Stomach smooth muscle (tissue), 2 donors: ENCODE data around the gene LYPD6B.

Experiments
- H3K27ac ChIP-seq: one replicate; pipeline ENCODE4 v1.7.0; 2013; ENCODE audit warnings: mild to moderate bottlenecking, low read length, inconsistent platforms
- H3K27me3 ChIP-seq, 2 donors: one replicate each; pipeline ENCODE4 v1.7.0; 2013; ENCODE audit warnings: low read length in 2 of 2; ENCODE audit not compliant: insufficient read depth in 2 of 2, control insufficient read depth in 1 of 2
- H3K36me3 ChIP-seq, 2 donors: one replicate each; pipeline ENCODE4 v1.7.0; 2013; ENCODE audit warnings: low read length in 2 of 2; ENCODE audit not compliant: control insufficient read depth in 2 of 2, insufficient read depth in 2 of 2
- H3K4me1 ChIP-seq: one replicate; pipeline ENCODE4 v1.7.0; 2013; ENCODE audit warnings: low read length; ENCODE audit not compliant: control insufficient read depth, insufficient read depth
- H3K4me3 ChIP-seq, 2 donors: one replicate each; pipeline ENCODE4 v1.7.0; 2013; ENCODE audit warnings: low read length in 2 of 2
- H3K9ac ChIP-seq, 2 donors: one replicate each; pipeline ENCODE4 v1.7.0; 2013; ENCODE audit warnings: low read length in 2 of 2, mild to moderate bottlenecking in 1 of 2
- H3K9me3 ChIP-seq, 2 donors: one replicate each; pipeline ENCODE4 v1.7.0; 2013; ENCODE audit warnings: low read length in 2 of 2; ENCODE audit not compliant: control insufficient read depth in 2 of 2
- donor health status: healthy.
- donor health status: Pancreatic carcinoma.

The LYPD6B gene

DNA sequence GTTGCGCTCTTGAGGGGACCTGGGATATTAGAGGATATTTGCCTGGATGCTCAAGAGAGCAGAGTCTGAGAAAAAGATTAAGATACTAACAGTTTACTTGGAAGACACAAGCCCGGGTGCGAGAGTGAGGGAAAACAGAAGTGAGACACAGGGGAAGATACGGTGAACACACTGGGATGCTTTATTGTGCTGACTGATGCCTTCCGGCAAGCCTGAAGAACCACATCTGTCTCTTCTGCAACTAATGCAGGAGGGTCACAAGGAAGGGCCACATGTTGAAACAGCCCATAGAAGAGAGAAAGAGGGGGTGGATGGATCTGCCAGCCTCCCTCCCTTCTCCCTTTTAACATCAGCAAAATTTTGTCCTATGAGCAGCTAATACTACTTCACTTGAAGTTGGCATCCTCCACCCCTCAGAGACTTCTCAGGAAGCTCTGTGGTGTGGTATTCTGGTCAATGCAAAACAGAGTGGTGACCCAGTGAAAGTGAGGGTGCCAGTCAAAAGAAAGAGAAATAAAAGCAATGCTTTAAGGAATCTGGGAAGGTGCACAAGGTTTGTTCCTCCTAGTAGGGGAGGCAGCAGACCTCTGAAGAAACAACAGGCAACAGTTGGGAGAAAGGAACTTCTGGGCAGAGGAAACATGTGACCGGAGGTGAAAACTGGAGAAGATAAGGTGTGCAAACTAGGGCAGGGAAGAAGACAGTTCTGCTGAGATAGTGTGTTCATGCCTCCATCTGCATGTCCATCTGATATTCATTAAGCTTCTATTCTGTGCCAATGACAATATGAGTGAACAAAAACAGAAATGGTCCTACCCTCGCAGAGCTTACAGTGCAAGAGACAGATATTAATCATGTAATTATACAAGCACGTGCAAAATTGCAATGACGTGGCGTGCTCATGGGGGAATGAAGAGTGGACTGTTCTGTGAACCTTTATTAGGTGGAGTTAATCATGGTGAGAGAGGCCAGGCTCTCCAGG, 107.1 kb downstream of the LYPD6B start:
- no peaks in the 10 kb centered on the region for H3K4me1 ChIP-seq
- H3K27me3 ChIP-seq = no peaks in the 10 kb centered on the region
- no peak overlapping the region for H3K27ac ChIP-seq
- no peaks in the 10 kb centered on the region for H3K9me3 ChIP-seq
- H3K4me3 ChIP-seq = no peak overlapping the region
- no peak overlapping the region for H3K9ac ChIP-seq
- no peaks in the 10 kb centered on the region for H3K36me3 ChIP-seq

- Histone ChIP-seq H3K9ac (no peak overlapping the region), H3K27me3 (no peaks in the 10 kb centered on the region), H3K36me3 (no peaks in the 10 kb centered on the region), H3K4me3 (no peak overlapping the region), H3K9me3 (no peaks in the 10 kb centered on the region), H3K4me1 (no peaks in the 10 kb centered on the region), H3K27ac (no peak overlapping the region)
Observed at GRCh38 chr2:149146876-149147275, 108.4 kb downstream of the LYPD6B start.

DNA sequence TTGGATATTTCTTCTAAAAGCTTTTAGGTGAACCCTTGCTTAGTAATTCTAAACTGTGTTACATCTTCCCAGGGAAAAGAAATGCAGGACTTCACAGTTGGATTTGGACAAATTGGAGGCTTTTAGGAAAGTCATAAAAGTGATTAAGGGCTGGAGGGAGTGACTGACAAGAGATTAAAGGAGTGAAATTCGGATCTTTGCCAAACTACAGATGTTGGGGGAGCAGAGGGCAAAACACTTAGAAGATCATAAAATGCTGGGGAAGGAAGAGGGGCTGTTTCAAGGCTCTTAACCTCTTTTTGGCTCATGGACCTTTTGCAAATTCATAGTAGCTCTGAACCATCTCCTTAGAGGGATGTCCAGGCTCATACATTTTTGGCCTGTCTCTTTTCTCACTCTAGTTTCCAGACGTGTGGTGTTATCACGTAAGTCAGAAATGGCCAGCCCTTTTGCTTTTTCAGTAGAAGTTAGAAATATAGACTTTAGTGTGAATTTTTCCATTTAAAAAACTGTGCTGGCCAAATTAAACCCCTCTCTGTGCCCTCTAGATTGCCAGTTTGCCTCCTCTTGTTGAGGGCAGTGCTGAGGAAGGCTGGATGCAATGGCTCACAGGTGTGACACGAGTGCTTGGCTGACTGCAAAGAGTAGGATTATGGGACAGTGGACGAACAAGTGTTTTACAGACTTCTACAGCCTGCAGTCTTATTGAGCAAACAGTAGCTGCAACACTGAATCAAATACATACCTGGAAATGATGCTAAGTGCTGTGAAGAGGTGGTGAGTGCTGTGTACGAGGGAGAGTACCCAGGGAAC, 109.9 kb downstream of the LYPD6B start:
- Histone ChIP-seq H3K4me3 (no peak overlapping the region), H3K4me1 (no peaks in the 10 kb centered on the region), H3K27ac (no peak overlapping the region), H3K27me3 (no peaks in the 10 kb centered on the region), H3K36me3 (no peaks in the 10 kb centered on the region), H3K9ac (no peak overlapping the region), H3K9me3 (no peaks in the 10 kb centered on the region)

DNA sequence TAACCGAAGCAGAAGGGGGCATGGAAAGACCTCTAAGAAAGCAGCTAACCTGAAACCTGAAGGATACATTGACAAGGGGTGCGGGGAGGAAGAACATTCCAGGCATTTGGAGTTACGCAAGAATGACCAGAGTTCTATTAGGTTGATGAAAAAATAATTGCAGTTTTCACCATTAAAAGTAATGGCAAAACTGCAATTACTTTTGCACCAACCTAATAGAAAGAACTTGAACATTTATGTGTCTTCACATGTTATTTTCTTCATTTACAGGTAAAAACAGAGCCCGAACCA, 110.5 kb downstream of the LYPD6B start:
- no peak overlapping the region for H3K4me3 ChIP-seq
- no peaks in the 10 kb centered on the region for H3K36me3 ChIP-seq
- no peaks in the 10 kb centered on the region for H3K9me3 ChIP-seq
- no peak overlapping the region for H3K27ac ChIP-seq
- no peak overlapping the region for H3K9ac ChIP-seq
- no peaks in the 10 kb centered on the region for H3K4me1 ChIP-seq
- H3K27me3 ChIP-seq = no peaks in the 10 kb centered on the region

- Histone ChIP-seq H3K4me3 (no peak overlapping the region), H3K9ac (no peak overlapping the region), H3K27me3 (no peaks in the 10 kb centered on the region), H3K27ac (no peak overlapping the region), H3K9me3 (no peaks in the 10 kb centered on the region), H3K36me3 (no peaks in the 10 kb centered on the region), H3K4me1 (no peaks in the 10 kb centered on the region)
Observed at GRCh38 chr2:149152469-149152953, 114.0 kb downstream of the LYPD6B start.

DNA sequence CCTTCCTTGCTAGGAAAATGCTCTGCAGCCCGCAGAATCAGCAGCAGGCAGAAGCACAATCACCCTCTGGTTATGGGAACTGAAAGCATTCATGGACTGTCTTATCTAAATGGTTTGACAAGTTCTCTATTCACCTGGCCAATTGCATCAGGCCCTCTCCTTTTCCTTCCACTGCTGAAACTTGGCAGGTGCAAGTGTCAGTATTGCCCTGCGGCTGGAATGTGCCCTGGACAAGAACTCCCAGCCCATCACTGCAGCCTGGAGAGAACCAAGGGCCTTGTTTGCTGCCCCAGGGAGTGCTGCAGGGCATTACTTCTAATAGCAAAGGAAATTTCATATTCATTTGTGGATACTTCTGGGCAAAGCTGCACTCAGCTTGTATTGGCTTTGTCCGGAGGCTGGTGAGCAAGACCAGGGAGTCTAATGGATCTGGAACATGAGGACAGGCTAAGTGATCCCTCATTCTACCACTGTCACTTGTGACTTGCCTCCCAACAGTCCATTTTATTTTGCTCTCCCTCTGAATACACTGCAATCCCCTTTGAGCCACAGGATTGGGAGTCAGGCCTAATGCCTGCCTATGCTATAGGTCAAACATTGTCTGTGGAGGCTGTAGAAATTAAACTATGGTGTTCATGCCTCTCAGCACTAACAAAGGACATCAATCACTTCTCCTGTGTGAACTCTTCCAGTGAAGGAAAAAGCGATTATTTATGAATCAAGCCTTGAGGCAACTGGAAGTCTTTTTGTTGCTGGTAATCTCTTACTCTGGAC, 116.9 kb downstream of the LYPD6B start:
- Histone ChIP-seq H3K4me1 (no peaks in the 10 kb centered on the region), H3K9ac (no peak overlapping the region), H3K27me3 (no peaks in the 10 kb centered on the region), H3K9me3 (no peaks in the 10 kb centered on the region), H3K4me3 (no peak overlapping the region), H3K27ac (no peak overlapping the region), H3K36me3 (no peaks in the 10 kb centered on the region)

GRCh38 chr2:149155988-149156387, 117.5 kb downstream of the LYPD6B start:
- Histone ChIP-seq H3K9ac (no peak overlapping the region), H3K27me3 (no peaks in the 10 kb centered on the region), H3K9me3 (no peaks in the 10 kb centered on the region), H3K4me3 (no peak overlapping the region), H3K36me3 (no peaks in the 10 kb centered on the region), H3K27ac (no peak overlapping the region), H3K4me1 (no peaks in the 10 kb centered on the region)

DNA sequence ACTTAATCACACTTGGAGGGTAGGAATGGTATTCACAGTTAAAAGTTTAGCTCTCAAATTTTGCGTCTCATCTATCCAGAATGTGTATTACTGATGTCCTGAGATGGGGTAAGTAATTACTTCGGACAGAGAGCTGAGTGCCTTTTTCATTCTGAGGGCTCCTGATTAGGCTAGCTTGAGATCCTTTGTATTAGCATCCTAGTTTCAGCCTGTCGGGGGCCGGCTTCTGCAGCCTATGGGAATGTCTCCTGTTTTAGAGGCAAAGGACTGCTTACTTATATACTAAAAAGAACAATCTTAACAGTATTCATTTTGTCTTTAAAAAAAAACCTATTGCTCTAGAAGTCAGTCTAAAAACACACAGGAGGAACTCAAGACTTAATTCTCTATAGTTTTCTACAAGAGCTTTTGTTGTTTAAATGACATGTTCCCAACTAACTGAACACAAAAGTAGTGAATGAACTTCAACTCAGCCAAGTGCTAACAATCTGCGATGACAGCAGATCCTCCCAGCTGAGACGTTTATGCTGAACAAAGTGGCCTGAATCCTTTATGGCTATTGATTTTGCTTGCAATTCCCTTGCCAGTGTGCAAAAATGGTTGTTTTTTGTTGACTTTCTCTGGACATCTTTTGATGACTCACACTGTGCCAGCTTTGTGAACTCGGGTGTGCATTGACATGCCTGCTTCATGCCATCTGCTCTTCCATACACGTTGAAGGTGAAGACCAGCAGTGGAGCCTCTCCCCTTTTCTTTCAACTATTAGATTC, 118.7 kb downstream of the LYPD6B start:
- H3K27ac ChIP-seq = no peak overlapping the region

DNA sequence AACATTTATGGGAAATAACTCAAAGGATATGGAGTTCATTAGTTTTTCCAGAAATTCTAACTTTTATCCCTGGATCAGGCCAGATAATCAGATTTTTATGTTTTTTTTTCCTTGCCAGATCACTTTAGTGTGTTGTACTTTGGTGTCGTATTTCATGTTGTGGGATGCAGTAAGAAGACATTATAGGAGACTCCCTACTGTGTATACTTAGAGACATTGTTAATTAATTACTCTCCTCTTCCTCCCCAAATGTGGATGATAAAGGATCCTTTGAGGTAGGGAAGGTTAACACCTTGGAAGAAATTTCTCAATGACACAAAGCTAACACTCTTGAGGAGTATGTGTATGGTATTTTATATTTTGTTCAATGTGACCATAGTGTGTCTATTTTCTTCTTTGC, 120.5 kb downstream of the LYPD6B start:
- Histone ChIP-seq H3K27ac (no peak overlapping the region), H3K9ac (no peak overlapping the region), H3K4me3 (no peak overlapping the region), H3K9me3 (no peaks in the 10 kb centered on the region), H3K4me1 (no peaks in the 10 kb centered on the region), H3K27me3 (no peaks in the 10 kb centered on the region), H3K36me3 (no peaks in the 10 kb centered on the region)

More for the DNA sequence above, 118.7 kb downstream of the LYPD6B start:
- H3K27me3 ChIP-seq = no peaks in the 10 kb centered on the region
- H3K36me3 ChIP-seq = no peaks in the 10 kb centered on the region
- H3K9me3 ChIP-seq = no peaks in the 10 kb centered on the region
- H3K9ac ChIP-seq = no peak overlapping the region
- no peak overlapping the region for H3K4me3 ChIP-seq
- H3K4me1 ChIP-seq = no peaks in the 10 kb centered on the region

GRCh38 chr2:149160195-149160594, 121.7 kb downstream of the LYPD6B start:
- Histone ChIP-seq H3K27ac (no peak overlapping the region), H3K4me3 (no peak overlapping the region), H3K27me3 (no peaks in the 10 kb centered on the region), H3K9me3 (peaks cover 0 to 6% of the 10 kb centered on the region in 2 donors), H3K9ac (no peak overlapping the region), H3K4me1 (no peaks in the 10 kb centered on the region), H3K36me3 (no peaks in the 10 kb centered on the region)
